HFFc6 (cell line): ENCODE measurements around the gene FIGNL2. TPM values are rescaled to one million over a fixed set of nuclear protein-coding genes. Genes with fewer than 3 reads are reported as not detected.

ENCODE experiments used
- DNase-seq: peaks from one replicate; pipeline ENCODE4 v3.0.0-alpha.2; 2018
- H3K27ac Mint-ChIP-seq: 2 replicates; pipeline ENCODE4 v1.8.0; 2020; ENCODE audit warnings: mild to moderate bottlenecking, mixed read lengths
- H3K27me3 Mint-ChIP-seq: 2 replicates; pipeline ENCODE4 v1.8.0; 2021; ENCODE audit warnings: mild to moderate bottlenecking, moderate library complexity, mixed read lengths; ENCODE audit not compliant: insufficient read depth
- H3K36me3 Mint-ChIP-seq: 2 replicates; pipeline ENCODE4 v1.8.0; 2021; ENCODE audit warnings: low read depth, mixed read lengths
- H3K4me1 Mint-ChIP-seq: 2 replicates; pipeline ENCODE4 v1.8.0; 2020; ENCODE audit warnings: low read depth, mixed read lengths
- H3K4me3 Mint-ChIP-seq: 2 replicates; pipeline ENCODE4 v1.8.0; 2020; ENCODE audit warnings: mild to moderate bottlenecking, moderate library complexity, mixed read lengths
- H3K9me3 Mint-ChIP-seq: 2 replicates; pipeline ENCODE4 v1.8.0; 2020; ENCODE audit warnings: mild to moderate bottlenecking, mixed read lengths
- CTCF ChIP-seq: fragments of 200-600 bp; sonication (generic); IDR thresholded peaks from 2 replicates; pipeline ENCODE4 v1.5.0; 2021; ENCODE audit warnings: antibody characterized with exemption, mild to moderate bottlenecking
- total RNA-seq, 6 experiments: library from RNA; stranded (reverse); fragmentation: NEBNext Ultra II Directional; extraction: Animal tissue kit (Norgen Biotek cat#: 25700); gene quantifications; 2 replicates in 1 of 6; 3 replicates in 5 of 6; pipeline ENCODE4 v1.2.3, GENCODE V29; 2021

FIGNL2 gene
- total RNA-seq, 6 experiments from 2014 or later = not detected

DNA sequence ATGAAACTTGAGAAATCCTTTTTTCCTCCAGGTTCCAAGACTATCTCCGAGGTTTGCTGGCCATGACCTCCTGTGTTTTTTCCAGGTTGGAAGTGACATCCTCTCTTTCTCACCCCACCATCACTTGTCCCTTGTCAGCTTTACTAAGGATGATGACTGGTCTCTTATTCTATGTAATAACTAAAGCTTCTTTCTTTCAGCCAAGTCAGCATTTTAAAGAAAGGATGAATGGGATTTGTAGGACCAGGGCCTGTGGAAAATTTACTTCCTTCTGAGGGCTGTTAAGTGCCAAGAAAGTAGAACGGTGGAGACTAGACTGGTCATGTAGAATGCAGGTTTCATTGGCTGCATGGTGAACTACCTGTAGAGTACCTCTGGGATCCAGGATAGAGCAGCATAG, 73.6 kb downstream of the FIGNL2 start:
- no peak overlapping the region; the same call in 1 of the 2 replicates for H3K27ac Mint-ChIP-seq
- peaks cover 7% of the 10 kb centered on the region for H3K27me3 Mint-ChIP-seq
- no peak for TF ChIP-seq CTCF
- peaks cover 41% of the 10 kb centered on the region for H3K4me1 Mint-ChIP-seq
- no peak overlapping the region for H3K4me3 Mint-ChIP-seq
- peaks cover 4% of the 10 kb centered on the region for H3K9me3 Mint-ChIP-seq
- H3K36me3 Mint-ChIP-seq = peaks cover 75% of the 10 kb centered on the region
- no peak for DNase-seq

- H3K4me3 Mint-ChIP-seq = no peak overlapping the region
Observed at GRCh38 chr12:51773145-51773869, 75.2 kb downstream of the FIGNL2 start.

GRCh38 chr12:51771008-51771407, 77.5 kb downstream of the FIGNL2 start:
- Mint-ChIP-seq H3K4me1 (peaks cover 41% of the 10 kb centered on the region), H3K27me3 (peaks cover 5% of the 10 kb centered on the region), H3K4me3 (peak overlapping the region; percentile 18), H3K27ac (peak overlapping the region; percentile 79), H3K9me3 (peaks cover 4% of the 10 kb centered on the region), H3K36me3 (peaks cover 75% of the 10 kb centered on the region)
- peak; percentile 36 for DNase-seq
- no peak for TF ChIP-seq CTCF

More at GRCh38 chr12:51773145-51773869, 75.2 kb downstream of the FIGNL2 start:
- TF ChIP-seq CTCF = no peak
- Mint-ChIP-seq H3K27me3 (peaks cover 7% of the 10 kb centered on the region), H3K9me3 (peaks cover 4% of the 10 kb centered on the region), H3K27ac (peak overlapping the region; percentile 81), H3K36me3 (peaks cover 77% of the 10 kb centered on the region), H3K4me1 (peaks cover 47% of the 10 kb centered on the region)
- peak; percentile 80 for DNase-seq

Other genes with a start within 250 kb of the FIGNL2 start
- not detected for gene ANKRD33, start 39.4 kb upstream of the FIGNL2 start, total RNA-seq
- 10 to 100 TPM in 3 of 6 experiments, 1 to 10 TPM in 3; 5.4 to 13.5 (median 10.0) TPM for gene ACVRL1, start 58.8 kb upstream of the FIGNL2 start, total RNA-seq
- 10 to 100 TPM; 13.1 to 15.2 (median 14.0) TPM for gene ACVR1B, start 103.0 kb upstream of the FIGNL2 start, total RNA-seq
- gene TAMALIN, start 158.2 kb upstream of the FIGNL2 start, total RNA-seq = under 1 TPM; 0.24 to 1.00 (median 0.69) TPM
- gene NR4A1, start 202.7 kb upstream of the FIGNL2 start, total RNA-seq = 10 to 100 TPM; 10.3 to 46.6 (median 43.6) TPM
- gene ATG101, start 221.3 kb upstream of the FIGNL2 start, total RNA-seq = 10 to 100 TPM; 62.1 to 73.6 (median 66.6) TPM
- gene SMIM41, start 231.0 kb upstream of the FIGNL2 start, total RNA-seq = not detected